Hair follicle dermal papilla cell (primary cell): ENCODE measurements around the gene SGSM1. TPM values are rescaled to one million over a fixed set of nuclear protein-coding genes. Genes with fewer than 3 reads are reported as not detected.

Experiments
- small RNA-seq: library from RNA; depleted of rRNA; stranded (forward); fragments of <200 nt; gene quantifications from one replicate; pipeline ENCODE3, GENCODE V24; 2012
- total RNA-seq: library from RNA; depleted of rRNA; stranded (reverse); fragments of >200 nt; gene quantifications from 2 replicates; pipeline ENCODE4 v1.2.3, GENCODE V29; 2012

Gene SGSM1
- total RNA-seq, result not detected in 2 replicates

GRCh38 chr22:24805790-24806662 lies at the start of gene SGSM1:
Gene SGSM1, plus strand, starts transcription at chr22:24806211. Its CDS starts 115 bp downstream, at chr22:24806326.

GRCh38 chr22:24951942-24952836 lies 146.2 kb downstream of the SGSM1 start, which contains the start of gene KIAA1671:
Gene KIAA1671, plus strand, starts transcription at chr22:24952716. Its CDS starts 75,284 bp downstream, at chr22:25028000.

Small RNAs within 50 kb of the gene (small RNA-seq; reads per million reads assigned to genes)
- not detected for gene RF00275

Other genes starting within 250 kb of the SGSM1 start
- 6.4 and 10.1 TPM in 2 replicates for gene LRRC75B, start 213.1 kb upstream of the SGSM1 start, total RNA-seq
- gene GGT1, start 203.0 kb upstream of the SGSM1 start, total RNA-seq, result 1.1 and 1.9 TPM in 2 replicates
- not detected in 2 replicates for gene PIWIL3, start 31.5 kb upstream of the SGSM1 start, total RNA-seq
- not detected in 2 replicates for gene LHFPL7, start 140.5 kb downstream of the SGSM1 start, total RNA-seq
- 3.3 and 4.9 TPM in 2 replicates for gene KIAA1671, start 146.5 kb downstream of the SGSM1 start, total RNA-seq